Putamen (tissue), 1 donor: ENCODE measurements around the gene TRPM3.

ENCODE experiments used
- DNase-seq: peaks from one replicate; pipeline ENCODE4 v3.0.0-alpha.2; 2016; ENCODE audit warnings: low spot score

TRPM3 gene

GRCh38 chr9:70553707-70554673 lies 567.4 kb downstream of the TRPM3 start:
- DNase-seq: peak; percentile 54

- no peak for DNase-seq
These were observed 568.9 kb downstream of the TRPM3 start for GRCh38 chr9:70552561-70552960.

GRCh38 chr9:70551801-70552200 lies 569.6 kb downstream of the TRPM3 start:
- no peak for DNase-seq

GRCh38 chr9:70551396-70551795 lies 570.0 kb downstream of the TRPM3 start:
- DNase-seq: no peak

- no peak for DNase-seq
These were observed 571.5 kb downstream of the TRPM3 start for GRCh38 chr9:70549926-70550325.

- no peak for DNase-seq
These were observed 579.0 kb downstream of the TRPM3 start for GRCh38 chr9:70542311-70542931.

GRCh38 chr9:70540016-70540415 lies 581.4 kb downstream of the TRPM3 start:
- no peak for DNase-seq

GRCh38 chr9:70539526-70539925 lies 581.9 kb downstream of the TRPM3 start:
- no peak for DNase-seq

- DNase-seq: no peak
These were observed 582.4 kb downstream of the TRPM3 start for GRCh38 chr9:70539001-70539400.

GRCh38 chr9:70537084-70537483 lies 584.3 kb downstream of the TRPM3 start:
- no peak for DNase-seq

- DNase-seq: no peak
These were observed 585.7 kb downstream of the TRPM3 start for GRCh38 chr9:70535546-70536323.

- DNase-seq: no peak
These were observed 587.0 kb downstream of the TRPM3 start for GRCh38 chr9:70534471-70534870.

GRCh38 chr9:70534061-70534460 lies 587.4 kb downstream of the TRPM3 start:
- DNase-seq: no peak

- DNase-seq: no peak
These were observed 587.9 kb downstream of the TRPM3 start for GRCh38 chr9:70533492-70533891.

GRCh38 chr9:70532716-70533115 lies 588.7 kb downstream of the TRPM3 start:
- DNase-seq: no peak

- no peak for DNase-seq
These were observed 590.1 kb downstream of the TRPM3 start for GRCh38 chr9:70531311-70531710.

- DNase-seq: no peak
These were observed 590.7 kb downstream of the TRPM3 start for GRCh38 chr9:70530716-70531115.

GRCh38 chr9:70529833-70530232 lies 591.6 kb downstream of the TRPM3 start:
- no peak for DNase-seq

- DNase-seq: no peak
These were observed 592.0 kb downstream of the TRPM3 start for GRCh38 chr9:70529377-70529776.

- no peak for DNase-seq
These were observed 594.5 kb downstream of the TRPM3 start for GRCh38 chr9:70526902-70527301.

GRCh38 chr9:70525519-70525918 lies 595.9 kb downstream of the TRPM3 start:
- DNase-seq: no peak

- no peak for DNase-seq
These were observed 601.3 kb downstream of the TRPM3 start for GRCh38 chr9:70519912-70520724.
